NCI-H345 treated with DMSO at 0.1 percent for 48 hours (cell line): ENCODE results near the gene IL19.

Source experiments
- DNase-seq: peaks from one replicate; lab custom pipeline; 2025; ENCODE audit not compliant: unreplicated experiment; lab: John Stamatoyannopoulos, UW

Gene IL19, protein sequence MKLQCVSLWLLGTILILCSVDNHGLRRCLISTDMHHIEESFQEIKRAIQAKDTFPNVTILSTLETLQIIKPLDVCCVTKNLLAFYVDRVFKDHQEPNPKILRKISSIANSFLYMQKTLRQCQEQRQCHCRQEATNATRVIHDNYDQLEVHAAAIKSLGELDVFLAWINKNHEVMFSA

DNA sequence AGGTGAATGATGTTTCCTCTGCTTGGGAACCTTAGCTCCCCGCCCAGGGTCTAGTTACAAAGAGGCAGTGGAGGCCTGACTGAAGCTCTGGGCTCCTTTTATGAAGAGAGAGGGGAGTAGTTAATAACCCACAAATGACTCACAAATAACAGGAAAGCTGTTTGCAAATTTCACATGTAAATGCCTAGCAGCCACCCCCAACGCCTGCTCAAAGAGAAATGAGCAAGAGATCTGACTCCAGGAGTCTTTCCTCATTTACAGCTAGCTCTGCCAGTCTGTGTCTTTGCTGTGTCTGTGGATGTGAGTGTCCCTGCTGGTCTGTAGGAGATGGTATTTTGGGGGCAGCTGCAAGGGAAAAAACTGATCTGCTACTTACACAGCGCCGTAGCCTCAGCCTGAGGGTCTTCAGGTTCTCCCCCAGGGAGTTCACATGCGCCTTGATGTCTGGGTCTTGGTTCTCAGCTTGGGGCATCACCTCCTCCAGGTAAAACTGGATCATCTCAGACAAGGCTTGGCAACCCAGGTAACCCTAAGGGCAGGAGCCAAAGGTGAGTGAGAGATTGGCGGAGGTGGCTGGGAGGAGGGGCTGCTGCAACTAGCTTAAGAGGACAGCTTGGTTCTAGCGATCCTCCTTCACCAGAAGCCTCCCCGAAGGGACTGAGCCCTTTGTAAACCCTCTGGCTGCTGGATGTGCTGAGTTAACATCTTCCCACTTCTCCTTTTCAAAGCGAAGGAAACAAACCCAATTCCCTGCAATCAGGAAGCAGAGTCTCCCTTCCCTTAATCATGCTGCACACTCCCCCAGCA lies at the start of gene IL19:
IL19 (plus strand) TSS at position 243 of the 807 bp plus-strand sequence. CDS start 65,890 bp downstream, outside the sequence.
- no peak for DNase-seq

DNA sequence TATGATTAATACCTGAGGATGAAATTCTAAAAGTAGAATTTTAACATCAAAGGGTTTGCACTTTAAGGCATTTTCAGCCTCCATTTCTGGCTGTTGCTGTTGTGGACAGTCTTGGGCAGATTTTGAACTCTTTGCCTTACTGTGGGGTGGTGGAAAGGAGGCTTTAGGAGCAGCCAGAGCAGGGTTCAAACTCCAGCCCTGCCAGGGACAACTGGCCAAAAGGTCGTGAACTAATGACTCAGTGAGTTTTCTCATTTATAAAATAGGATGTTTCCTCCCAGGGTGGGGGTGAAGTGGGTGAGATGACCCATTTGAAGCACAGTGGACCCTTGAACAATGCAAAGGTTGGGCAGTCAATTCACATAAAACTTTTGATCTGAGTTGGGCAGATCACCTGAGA lies 49.1 kb upstream of the IL19 start:
- DNase-seq, result no peak

DNA sequence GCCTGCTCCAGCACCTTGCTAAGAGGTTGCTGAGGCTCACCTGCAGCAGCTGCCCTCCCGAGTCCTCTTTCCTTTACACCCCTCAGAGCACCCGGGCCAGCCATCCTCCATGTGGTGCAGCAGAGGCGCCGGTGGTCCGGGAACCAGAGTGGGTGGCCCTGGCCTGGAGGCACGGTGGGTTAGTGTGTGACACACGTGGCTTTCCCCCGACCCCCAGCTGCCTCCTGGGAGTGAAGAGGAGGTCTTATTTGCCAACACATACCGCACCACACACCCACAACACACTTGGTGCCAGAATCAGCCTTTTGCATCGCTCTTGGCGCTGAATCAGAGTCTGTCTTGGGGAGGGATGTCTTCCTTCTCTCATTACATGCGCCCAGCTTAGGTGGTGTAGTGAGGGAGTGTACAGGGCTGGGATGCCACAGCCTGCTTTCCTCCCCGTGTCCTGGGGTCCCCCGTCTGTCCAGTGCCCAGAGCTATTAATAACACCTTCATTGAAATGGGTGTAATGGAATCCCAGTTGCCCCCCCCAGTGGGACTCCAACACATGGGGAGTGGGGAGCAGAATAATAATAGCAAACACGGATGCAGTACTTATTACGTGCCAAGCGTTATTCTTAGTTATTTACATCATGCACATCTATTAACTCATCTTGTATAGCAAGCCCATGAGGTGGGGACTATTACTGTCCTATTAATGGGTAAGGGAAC lies 47.7 kb upstream of the IL19 start:
- no peak for DNase-seq

DNA sequence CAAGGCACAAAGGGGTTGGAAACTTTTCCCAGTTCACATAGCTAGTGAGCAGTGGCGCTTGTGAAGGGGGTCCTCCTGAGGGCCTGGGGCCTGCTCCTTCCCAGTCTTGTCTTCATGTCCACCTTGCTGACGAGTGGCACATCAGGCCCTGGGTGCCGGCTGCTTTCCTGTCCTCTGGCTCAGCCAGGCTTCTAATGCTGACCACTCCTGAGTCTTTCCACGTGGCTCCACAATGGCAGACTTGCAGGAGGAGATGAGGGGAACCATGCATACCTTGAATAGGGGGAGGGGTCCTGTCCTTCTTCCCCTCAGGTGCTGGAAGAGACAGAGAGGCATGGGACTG lies 47.1 kb upstream of the IL19 start:
- no peak for DNase-seq

DNA sequence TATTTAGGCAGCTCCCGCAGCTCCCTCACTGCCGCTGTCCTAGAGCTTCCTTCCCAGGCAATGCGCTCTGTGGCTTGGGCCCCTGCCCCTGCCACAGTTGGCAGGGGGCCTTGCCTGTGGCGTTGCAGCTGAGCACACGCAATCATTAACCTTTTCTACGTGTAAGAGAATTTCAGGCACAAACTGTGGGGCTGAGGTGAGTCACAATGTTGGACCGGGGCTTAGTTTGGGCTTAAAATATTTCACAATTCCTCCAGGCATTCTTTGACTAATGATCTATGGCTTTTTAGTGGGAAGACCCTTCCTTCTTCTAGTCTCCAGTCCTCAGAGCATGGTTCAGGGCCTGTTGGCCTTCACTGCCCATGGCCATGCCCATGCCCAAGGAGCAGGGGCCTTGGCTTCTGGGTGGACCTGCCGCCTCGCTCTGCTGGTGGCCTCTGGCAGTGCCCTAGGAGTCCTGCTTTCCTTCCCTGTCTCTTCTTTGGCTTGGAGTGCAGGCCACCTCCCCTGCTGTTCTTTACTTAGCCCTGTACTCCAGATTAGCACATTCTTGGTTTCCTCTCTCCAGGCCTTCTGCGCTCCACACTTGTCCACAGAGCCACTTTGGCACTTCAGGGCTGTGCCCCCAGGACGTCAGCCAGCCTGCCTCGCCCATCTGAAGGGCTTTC lies 46.6 kb upstream of the IL19 start:
- DNase-seq, result no peak

DNA sequence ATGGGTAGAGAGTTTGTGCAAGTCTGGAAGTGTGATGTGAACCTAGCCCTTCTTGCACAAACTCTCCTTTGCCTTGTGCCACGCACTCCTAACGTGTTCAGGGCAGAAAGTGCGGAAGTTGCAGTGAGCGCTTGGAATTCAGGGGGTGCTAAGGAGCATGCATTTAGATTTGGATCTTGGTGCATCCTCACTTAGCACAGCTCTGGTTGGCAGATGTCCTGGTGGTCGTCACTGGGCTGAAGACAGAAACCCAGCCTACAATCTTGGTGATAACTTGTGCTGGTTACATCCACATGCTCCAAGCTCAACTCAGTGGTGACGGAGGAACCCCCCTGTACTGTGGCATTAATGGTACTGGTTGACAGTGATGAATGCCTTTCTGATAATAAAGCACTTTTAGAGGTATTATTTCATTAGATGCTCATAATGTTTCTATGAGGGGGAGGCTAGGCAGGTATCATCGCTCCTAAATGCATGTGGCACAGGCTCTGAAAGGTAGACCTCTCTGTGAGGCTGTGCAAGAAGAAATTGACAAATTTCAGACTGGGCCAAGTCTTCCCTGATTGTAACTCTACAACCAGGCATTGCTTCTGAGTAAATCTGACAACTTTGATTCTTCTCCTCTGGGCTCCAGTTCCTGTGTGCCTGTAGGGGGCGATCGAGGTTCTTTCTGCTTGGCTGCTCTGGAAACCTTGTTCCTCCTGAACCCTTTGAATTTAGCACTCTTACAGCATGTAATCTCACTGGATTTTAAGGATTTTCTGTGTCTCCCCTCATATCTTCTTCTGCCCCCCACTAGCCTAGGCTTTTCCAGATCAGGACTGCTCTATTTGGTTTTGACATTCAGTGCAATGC lies 45.2 kb upstream of the IL19 start:
- DNase-seq, result no peak

DNA sequence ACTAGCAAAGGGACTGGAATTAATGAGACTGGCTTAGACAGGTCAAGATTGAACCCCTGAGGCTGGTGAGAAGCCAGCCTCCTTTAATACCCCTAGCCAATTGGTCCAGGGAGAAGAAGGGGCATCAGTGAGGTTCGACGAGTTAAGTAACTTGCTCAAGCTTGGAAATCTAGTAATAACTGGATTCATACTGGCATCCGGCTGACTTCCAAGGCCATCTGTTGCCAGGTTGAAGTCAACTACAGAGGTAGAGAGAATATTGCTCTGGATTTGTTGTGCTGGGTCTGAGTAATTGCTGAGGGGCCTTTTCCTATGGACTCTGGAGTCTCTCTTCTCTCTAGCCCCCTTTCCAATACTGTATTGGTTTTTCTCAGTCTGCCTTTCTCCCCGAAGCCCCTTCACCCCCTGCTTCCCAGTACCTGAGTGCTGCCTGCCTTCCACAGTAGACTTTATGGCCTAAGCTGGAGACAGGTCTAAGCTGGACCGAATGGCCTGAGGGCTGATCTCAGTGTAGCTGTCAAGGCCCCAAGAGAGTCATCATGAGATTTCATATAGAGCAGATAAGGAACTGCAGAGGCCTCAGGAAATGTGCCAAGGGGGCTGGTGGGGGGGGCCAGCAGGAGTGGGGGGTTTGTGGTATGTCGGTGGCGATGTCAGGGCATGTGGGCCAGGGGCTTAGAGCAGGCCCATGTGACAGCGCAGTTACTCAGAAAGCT lies 42.4 kb upstream of the IL19 start:
- DNase-seq, result no peak

DNA sequence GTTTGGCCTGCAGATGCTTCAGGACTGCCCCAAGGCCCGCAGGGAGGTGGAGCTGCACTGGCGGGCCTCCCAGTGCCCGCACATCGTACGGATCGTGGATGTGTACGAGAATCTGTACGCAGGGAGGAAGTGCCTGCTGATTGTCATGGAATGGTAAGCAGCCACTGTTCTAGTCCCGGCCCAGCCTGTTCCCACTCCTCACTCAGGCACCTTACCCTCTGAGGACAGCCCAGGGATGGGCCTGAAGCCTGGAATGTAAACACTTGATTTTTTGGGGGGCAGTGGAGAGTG lies 41.9 kb upstream of the IL19 start:
- DNase-seq, result no peak

DNA sequence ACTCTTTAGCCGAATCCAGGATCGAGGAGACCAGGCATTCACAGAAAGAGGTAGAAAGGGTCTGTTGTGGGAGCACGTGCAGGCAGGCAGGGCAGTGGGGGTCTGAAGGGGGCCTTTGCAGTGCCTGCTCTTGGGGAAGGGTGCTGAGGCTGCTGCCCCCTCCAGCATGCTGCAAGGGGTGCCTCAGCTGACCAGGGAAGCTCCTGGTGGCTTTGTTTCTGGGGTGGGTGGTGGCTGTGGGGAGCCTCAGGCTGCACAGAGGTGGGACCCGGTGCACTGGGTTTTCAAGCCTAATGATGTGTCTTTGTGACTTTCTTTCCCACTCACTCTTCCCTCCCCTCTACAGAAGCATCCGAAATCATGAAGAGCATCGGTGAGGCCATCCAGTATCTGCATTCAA lies 41.5 kb upstream of the IL19 start:
- no peak for DNase-seq

DNA sequence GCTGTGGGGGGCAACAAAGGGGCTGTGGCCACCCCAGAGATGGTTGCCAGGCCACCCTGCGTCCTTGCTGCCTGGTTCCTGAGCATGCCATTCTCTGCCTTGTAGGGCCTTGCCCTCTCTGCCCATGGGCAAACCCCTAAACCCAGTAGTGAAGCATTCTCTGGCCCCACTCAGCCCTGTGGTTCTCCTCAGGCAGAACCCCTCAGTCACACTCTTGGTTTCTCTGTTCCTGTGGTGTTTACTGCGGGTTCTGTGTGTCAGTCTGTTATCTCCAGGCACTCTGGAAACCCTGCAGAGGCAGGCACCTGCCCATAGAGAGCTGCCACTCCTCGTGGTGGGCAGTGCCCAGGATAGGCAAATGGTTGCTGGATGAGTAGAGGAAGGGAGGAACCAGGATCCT lies 41.1 kb upstream of the IL19 start:
- no peak for DNase-seq

DNA sequence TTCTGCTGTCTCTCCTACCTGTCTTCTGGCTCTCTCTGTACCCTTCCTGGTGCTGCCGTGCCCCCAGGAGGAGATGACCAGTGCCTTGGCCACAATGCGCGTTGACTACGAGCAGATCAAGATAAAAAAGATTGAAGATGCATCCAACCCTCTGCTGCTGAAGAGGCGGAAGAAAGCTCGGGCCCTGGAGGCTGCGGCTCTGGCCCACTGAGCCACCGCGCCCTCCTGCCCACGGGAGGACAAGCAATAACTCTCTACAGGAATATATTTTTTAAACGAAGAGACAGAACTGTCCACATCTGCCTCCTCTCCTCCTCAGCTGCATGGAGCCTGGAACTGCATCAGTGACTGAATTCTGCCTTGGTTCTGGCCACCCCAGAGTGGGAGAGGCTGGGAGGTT lies 38.1 kb upstream of the IL19 start:
- no peak for DNase-seq

DNA sequence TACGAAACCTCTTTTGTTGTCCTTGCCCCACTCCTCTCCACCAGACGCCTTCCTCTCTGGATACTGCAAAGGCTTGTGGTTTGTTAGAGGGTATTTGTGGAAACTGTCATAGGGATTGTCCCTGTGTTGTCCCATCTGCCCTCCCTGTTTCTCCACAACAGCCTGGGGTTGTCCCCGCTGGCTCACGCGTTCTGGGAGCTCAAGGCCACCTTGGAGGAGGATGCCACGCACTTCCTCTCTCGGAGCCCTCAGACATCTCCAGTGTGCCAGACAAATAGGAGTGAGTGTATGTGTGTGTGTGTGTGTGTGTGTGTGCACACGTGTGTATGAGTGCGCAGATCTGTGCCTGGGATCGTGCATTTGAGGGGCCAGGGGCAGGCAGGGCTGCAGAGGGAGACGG lies 37.6 kb upstream of the IL19 start:
- no peak for DNase-seq

DNA sequence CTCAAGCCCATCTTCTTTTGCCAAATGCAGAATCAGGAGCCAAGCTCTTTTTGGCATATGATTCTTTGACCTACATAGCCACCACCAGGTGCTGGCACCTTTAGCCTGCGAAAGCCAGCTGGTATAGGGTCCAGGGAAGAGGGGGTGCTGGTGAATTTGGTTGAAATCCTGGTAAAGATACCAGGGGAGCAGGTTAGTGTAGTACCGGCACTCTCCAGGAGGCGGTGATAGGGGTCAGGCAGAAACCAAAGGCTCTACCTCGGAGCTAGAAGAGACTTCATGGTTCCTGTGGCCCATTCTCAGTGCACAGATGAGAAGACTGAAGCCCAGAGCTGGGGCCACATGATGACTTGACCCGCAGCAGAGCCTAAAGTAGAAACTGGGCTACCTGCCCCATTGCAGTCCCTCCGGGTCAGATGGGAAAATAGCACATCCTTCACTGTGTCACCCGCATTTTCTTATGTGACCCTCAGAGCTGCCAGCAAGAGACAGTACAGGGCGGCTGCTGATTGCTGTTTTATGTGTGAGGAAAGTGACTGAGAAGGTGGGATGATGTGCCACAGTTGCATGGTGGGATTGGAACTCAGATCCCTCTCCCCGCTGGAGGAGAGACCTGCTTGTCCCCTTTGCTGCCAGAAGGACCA lies 36.0 kb upstream of the IL19 start:
- DNase-seq, result no peak

DNA sequence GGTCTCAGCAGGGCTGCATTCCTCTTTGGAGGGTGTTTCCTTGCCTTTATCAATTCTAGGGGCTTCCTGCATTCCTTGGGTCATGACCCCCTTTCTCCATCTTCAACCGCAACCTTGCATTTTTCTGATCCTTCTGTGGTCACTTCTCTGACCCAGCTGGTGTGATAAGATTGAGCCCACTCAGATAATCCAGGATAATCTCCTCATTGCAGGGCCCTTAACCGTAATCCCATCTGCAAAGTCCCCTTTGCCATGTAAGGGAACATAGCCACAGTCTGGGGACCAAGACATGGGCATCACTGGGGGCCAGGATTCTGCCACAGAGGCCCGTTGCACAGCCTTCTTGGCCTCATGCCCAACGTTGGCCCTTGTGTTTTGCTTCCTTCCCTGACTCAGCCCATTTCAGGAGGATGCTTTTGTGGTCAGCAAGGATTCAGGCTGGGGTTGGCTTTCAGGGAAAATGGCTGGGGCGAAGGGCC lies 35.0 kb upstream of the IL19 start:
- DNase-seq, result no peak

DNA sequence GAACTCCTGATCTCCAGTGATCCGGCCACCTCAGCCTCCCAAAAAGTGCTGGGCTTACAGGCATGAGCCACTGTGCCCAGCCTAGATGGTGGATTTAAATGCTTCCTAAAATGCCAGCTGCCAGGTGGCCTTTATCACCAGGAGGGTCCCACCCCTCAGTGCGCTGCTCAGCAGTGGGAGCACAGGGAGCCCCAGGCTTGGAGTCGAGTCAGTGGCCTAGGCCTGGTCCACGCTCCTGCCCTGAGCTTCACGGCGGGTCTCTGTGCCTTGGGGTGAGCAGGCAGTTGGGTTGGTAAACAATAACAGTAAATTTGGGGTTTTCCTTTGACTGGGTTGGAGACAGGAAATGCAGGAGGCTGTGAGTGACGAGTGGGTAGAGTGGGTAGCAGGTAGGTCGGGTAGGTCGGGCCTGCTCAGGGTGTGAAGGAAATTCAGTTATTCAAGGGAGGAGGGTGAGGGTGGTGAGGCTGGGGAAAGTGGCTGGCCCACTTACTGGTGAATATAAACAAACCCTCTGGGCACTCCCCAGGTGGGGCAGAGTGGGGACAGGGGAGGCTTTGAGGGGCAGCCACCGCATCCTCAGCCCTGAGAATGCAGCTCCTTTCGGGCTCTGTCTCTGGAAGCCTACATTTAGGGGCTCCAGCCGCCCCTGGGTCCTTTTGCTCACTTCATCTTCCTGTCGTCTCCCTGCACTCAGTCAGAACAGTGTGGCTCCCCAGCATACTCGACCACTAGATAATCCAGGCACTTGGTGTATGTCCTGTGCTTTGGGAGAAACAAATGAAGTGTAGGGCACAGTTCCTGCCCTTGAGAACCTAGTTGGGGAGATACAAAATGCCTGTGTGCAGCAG lies 33.5 kb upstream of the IL19 start:
- no peak for DNase-seq

DNA sequence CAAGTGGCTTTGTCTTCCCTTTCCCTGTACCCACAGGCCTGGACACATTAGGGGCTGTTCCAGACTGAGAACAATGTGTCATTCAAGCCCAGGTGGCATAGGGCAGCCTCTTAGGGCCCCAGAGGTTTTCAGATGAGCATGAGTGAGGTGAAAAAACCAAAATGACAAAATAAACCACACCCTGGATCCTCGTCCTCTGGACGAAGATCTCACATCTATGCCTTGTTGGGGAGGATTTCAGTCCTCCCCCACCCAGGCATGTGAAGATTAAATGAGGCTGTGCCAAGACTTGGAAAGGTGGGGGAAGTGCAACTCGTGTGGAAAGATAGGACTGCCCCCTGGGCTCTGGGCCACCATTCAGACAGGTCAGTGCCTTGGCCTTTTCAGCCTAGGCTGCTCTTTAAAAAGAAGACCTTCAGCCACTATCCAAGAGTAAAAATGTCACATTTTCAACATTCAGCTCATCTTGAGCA lies 32.8 kb upstream of the IL19 start:
- DNase-seq, result no peak

DNA sequence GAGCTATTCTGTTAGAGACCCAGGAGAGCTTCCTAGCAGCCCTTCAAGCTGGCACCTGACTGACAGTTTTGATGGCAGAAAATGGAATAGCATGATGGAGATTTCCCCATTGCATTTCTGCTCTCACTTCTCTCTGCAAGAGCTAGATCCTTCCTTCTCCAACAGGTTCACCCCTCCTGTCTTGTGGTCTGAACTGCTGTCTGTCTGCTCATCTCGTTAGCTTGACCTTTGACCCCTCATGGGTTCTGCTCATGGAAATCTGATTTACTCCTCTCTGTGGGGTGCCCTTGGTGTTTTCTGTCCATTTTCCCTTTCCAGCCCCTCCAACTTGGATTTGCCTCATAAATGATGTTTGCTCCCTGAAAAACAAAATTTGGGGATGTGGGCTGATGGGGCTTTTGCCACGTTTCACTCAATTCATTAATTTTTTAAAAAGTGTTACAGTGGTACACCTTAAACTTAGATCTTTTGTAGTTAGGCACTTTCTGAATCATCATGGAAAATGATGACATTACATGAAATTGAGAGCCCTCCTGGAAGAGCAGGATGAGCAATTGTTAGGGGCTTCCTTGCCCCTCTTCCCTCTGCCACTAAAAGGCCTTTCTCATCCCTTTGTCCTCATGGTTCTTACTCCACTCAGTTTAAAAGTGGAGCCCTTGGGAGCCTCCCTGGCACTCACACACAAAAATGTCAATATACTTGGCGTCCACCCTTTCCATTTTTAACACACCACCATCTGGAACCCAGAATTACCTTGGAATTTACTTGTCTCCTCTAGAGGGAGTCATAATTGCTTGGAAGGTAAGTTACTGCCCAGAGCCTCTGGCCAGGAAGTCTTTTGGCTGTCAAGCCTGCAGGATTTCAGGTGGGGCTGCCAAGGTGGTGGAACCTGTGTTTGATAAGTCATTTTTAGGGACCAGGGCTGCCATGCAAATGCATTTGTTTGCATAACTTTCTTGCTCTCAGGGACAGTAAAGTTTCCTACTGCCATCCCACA lies 31.9 kb upstream of the IL19 start:
- no peak for DNase-seq
